Progenitor cell of endocrine pancreas (in vitro differentiated cells): ENCODE data around the gene DDB1. TPM values are rescaled to one million over a fixed set of nuclear protein-coding genes. Genes with fewer than 3 reads are reported as not detected.

ENCODE experiments used
- DNase-seq: peaks from one replicate; pipeline ENCODE4 v3.0.0; 2021; ENCODE audit warnings: low spot score; ENCODE audit not compliant: unreplicated experiment
- H3K27ac Mint-ChIP-seq: 2 replicates; pipeline ENCODE4 v1.8.0; 2021; ENCODE audit warnings: mild to moderate bottlenecking, moderate library complexity, mixed read lengths
- H3K27me3 Mint-ChIP-seq: 2 replicates; pipeline ENCODE4 v1.8.0; 2021; ENCODE audit warnings: mixed read lengths
- H3K36me3 Mint-ChIP-seq: 2 replicates; pipeline ENCODE4 v1.8.0; 2022; ENCODE audit warnings: mixed read lengths; ENCODE audit not compliant: insufficient read depth
- H3K4me1 Mint-ChIP-seq: 2 replicates; pipeline ENCODE4 v1.8.0; 2021; ENCODE audit warnings: low read depth, mixed read lengths
- H3K4me3 Mint-ChIP-seq: 2 replicates; pipeline ENCODE4 v1.8.0; 2021; ENCODE audit warnings: low read depth, mild to moderate bottlenecking, moderate library complexity, mixed read lengths
- H3K9me3 Mint-ChIP-seq: 2 replicates; pipeline ENCODE4 v1.8.0; 2021; ENCODE audit warnings: low read depth, mixed read lengths
- CTCF ChIP-seq: fragments of 200-600 bp; sonication (generic); IDR thresholded peaks from one replicate; pipeline ENCODE4 v1.5.0; 2021; ENCODE audit warnings: antibody characterized with exemption, mild to moderate bottlenecking; ENCODE audit not compliant: unreplicated experiment
- total RNA-seq: library from RNA; stranded (reverse); gene quantifications from 2 replicates; pipeline ENCODE4 v1.2.1, GENCODE V29; 2021

Gene DDB1
- total RNA-seq, 1 donor from 2014 or later: 254 TPM

- Mint-ChIP-seq H3K4me3 (no peak overlapping the region), H3K36me3 (peaks cover 9% of the 10 kb centered on the region), H3K27me3 (no peaks in the 10 kb centered on the region), H3K4me1 (no peaks in the 10 kb centered on the region), H3K27ac (no peak overlapping the region), H3K9me3 (no peaks in the 10 kb centered on the region)
- no peak for DNase-seq
- no peak for TF ChIP-seq CTCF
Observed at GRCh38 chr11:61349189-61349751, 16.4 kb upstream of the DDB1 start.

DNA sequence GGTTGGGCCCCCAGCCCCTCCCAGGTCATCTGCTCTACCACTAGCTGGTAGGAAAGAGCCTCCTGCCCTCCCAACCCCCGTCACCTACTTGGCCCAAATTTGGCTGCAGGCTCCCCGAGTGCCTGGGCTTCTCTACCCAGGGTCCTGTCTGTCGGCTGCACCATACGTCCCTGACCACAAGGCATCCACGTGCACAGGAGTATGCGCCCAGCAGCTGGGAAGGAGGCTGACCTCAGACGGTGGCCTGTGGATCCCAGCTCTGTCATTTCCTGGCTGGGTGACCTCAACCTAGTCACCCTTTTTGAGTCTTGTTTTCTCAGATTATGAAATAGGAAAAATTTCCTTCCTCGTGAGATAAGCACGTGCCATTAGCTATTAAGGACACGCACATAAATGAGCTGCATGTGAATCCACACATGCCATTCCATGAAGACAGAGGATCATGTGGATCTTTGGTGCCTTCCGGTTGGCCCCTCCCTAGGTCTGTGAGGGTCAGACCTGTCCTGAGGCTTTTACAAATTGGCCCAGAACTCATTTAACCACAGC lies 15.1 kb upstream of the DDB1 start:
- no peak for DNase-seq
- no peak overlapping the region for H3K4me3 Mint-ChIP-seq
- no peaks in the 10 kb centered on the region for H3K27me3 Mint-ChIP-seq
- H3K36me3 Mint-ChIP-seq: peaks cover 7% of the 10 kb centered on the region
- no peaks in the 10 kb centered on the region for H3K9me3 Mint-ChIP-seq
- H3K27ac Mint-ChIP-seq: no peak overlapping the region
- no peak for TF ChIP-seq CTCF
- no peaks in the 10 kb centered on the region for H3K4me1 Mint-ChIP-seq

GRCh38 chr11:61345954-61346843 lies 13.3 kb upstream of the DDB1 start:
- DNase-seq: no peak
- Mint-ChIP-seq H3K4me3 (no peak overlapping the region), H3K27me3 (no peaks in the 10 kb centered on the region), H3K9me3 (no peaks in the 10 kb centered on the region), H3K36me3 (peaks cover 5% of the 10 kb centered on the region), H3K4me1 (no peaks in the 10 kb centered on the region), H3K27ac (no peak overlapping the region)
- no peak for TF ChIP-seq CTCF

DNA sequence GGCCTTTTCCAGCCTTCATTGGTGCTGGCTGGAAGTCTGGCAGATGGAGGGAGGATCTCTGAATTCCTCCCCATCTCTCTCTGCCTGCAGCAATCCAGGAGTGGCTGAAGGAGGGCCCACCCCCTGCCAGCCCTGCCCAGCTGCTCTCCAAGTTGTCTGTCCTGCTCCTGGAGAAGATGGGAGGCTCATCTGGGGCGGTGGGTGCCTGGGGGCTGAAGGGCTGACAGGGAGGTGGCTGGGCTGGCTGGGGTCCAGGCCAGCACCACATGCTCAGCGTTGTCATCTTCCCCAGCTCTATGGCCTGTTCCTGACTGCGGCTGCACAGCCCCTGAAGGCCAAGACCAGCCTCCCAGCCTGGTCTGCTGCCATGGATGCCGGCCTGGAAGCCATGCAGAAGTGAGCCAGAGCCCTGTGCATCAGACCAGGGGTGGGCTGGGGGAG lies 12.3 kb upstream of the DDB1 start:
- no peaks in the 10 kb centered on the region for H3K4me1 Mint-ChIP-seq
- DNase-seq: no peak
- H3K9me3 Mint-ChIP-seq: no peaks in the 10 kb centered on the region
- peaks cover 7% of the 10 kb centered on the region for H3K36me3 Mint-ChIP-seq
- no peak overlapping the region for H3K4me3 Mint-ChIP-seq
- TF ChIP-seq CTCF: no peak
- no peaks in the 10 kb centered on the region for H3K27me3 Mint-ChIP-seq
- H3K27ac Mint-ChIP-seq: no peak overlapping the region
